Fibroblast of mammary gland (primary cell): Measurements from ENCODE around the gene FOXA2.

ENCODE experiments used
- DNase-seq: peaks from one replicate; pipeline ENCODE4 v3.0.0-alpha.2; 2010; ENCODE audit warnings: low read depth
- H3K4me3 ChIP-seq: 2 replicates; pipeline ENCODE4 v1.5.1; 2011; ENCODE audit warnings: low read depth, mild to moderate bottlenecking, low read length, moderate library complexity; ENCODE audit not compliant: control insufficient read depth
- TF ChIP-seq, protein P1 (sequence below): conservative IDR thresholded peaks from 2 replicates; pipeline ENCODE4 v1.5.1; 2011; ENCODE audit warnings: low read depth, low read length, inconsistent platforms; ENCODE audit not compliant: control insufficient read depth, insufficient read depth

FOXA2 gene

DNA sequence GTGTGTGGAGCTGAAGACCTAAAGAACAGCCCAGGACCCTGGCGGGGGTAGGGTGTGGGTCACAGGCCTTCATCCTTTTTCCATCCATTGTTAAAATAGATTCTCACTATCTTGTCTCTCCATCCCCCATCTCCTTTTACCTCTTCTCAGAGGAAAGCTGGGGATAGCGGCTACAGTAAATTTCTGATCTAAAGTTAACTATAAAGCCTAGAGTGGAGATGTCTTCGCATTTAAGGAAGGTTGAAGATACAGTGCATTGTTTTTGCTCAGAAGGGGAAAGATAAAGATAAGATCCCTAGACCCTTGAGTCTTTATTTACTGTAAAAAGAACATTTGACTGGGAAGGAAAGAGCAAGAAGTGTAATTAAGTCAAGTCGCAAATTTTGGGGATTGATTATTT lies 8.6 kb downstream of the FOXA2 start:
- DNase-seq, result no peak
- no peak overlapping the region for H3K4me3 ChIP-seq
- TF ChIP-seq, protein P1, sequence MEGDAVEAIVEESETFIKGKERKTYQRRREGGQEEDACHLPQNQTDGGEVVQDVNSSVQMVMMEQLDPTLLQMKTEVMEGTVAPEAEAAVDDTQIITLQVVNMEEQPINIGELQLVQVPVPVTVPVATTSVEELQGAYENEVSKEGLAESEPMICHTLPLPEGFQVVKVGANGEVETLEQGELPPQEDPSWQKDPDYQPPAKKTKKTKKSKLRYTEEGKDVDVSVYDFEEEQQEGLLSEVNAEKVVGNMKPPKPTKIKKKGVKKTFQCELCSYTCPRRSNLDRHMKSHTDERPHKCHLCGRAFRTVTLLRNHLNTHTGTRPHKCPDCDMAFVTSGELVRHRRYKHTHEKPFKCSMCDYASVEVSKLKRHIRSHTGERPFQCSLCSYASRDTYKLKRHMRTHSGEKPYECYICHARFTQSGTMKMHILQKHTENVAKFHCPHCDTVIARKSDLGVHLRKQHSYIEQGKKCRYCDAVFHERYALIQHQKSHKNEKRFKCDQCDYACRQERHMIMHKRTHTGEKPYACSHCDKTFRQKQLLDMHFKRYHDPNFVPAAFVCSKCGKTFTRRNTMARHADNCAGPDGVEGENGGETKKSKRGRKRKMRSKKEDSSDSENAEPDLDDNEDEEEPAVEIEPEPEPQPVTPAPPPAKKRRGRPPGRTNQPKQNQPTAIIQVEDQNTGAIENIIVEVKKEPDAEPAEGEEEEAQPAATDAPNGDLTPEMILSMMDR, result no peak

DNA sequence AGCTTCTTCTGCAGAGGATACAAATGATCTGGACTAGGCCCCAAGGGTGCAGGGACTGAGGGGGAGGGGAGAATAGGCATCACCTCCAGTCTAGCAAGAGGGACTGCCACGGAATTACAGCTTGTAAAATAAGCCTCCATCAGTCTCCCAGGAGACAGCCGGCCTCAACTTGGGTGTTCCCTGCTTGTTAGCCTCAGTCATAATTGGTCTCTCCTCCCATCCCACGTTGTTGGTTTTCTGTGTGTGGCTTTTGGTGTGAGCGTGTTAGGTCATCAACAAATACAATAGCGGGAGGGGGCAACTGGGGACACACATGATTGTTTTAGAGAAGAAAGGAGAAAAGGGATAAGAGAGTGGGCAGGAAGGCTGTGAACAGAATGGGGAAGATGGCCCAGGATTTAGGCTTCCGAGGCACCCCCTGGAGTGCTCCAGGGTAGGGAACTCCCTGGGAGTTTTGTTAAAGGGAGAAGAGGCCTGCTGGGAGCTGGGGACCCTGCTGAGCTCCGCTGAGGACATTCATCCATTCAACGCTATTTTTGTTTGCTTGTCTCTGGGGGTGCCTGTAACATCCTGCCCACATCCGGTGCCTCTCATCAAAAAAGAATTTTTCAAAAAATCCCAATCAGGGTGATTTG lies 9.2 kb downstream of the FOXA2 start:
- TF ChIP-seq, protein P1, result no peak
- no peak for DNase-seq

DNA sequence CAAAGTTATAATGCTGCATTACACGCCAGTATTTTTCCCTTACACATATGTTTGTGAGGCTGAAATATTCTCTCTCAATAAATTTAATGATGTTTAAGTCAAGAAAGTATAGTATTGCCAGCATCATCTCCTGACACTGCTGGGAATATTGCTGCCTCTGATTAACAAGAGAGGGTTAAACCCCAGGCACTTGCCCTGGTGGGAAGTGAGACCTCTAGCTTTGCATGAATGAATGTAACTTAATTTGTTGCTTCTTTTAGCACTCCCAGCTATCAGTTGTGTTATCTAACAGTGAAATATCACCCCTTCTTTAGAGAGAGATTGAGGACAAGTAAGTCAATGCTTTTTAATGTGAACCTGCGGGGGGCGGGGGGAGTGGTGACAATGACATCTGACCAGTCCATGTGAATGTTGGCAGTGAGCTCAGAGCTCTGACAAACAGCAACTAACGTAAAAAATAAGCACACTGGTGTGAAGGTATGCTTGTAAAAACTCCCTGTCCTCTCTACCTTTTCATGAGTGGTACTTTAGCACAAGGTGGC lies 9.8 kb downstream of the FOXA2 start:
- H3K4me3 ChIP-seq, result no peak overlapping the region
- DNase-seq, result no peak
- TF ChIP-seq, protein P1, result no peak

More for the DNA sequence above, 9.2 kb downstream of the FOXA2 start:
- H3K4me3 ChIP-seq, result no peak overlapping the region

DNA sequence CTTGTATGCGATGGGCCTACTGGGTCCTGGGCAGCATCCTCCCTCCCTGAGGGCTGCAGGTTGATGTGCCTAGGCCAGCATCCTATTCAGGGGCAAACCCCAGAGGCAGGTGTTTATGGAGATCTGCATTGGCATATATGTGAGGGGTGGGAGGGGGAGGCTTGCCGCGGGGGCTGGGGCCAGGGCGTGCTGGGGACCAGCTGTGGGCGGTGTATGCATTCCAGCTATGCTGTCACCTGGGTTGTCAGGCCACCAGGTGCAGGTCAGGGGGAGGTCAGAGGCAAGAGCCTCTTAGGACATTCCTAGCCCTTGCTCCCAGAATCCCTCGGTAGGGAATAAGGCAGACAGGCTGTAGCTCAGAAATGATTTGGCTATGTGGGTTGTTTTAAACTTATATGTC lies 11.9 kb downstream of the FOXA2 start:
- H3K4me3 ChIP-seq, result no peak overlapping the region
- TF ChIP-seq, protein P1, result no peak
- no peak for DNase-seq

DNA sequence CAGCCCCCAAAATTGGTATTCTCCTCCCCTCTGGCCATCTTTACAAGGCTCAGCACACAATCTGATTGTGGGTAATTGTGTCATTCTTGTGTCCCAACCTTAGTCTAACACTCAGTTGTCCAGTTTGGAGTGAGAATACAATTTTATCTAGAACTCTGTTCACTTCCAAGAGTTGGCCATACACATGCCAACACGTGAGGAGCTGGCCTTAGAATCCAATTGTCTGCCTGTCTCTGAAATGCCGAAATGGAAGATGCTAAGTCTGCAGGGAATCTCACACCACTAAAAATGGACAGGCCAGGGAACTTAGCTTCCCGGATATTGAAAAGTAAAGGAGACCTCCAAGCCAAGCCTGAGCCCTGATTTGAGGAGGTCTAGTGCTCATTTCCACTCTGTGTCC lies 12.3 kb downstream of the FOXA2 start:
- TF ChIP-seq, protein P1, result no peak
- no peak for DNase-seq
- H3K4me3 ChIP-seq, result no peak overlapping the region

DNA sequence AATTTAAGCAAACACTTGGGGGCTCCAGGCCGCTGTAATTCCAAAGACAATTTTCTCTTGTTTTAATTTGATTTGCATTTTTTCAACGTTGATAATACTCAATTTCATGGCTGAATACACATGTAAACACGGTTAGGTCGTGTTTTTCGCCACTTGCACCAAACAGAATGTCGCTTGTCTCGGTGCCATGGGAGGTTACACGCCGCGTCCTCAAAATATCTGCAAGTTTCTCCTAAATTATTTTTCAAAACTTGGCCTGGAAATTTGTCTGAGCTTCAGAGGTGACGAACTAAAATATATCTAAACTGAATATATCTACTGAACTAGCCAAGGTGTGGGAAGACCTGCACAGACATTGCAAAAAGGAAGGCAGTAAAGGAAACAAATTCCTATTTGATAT lies 15.0 kb downstream of the FOXA2 start:
- H3K4me3 ChIP-seq, result no peak overlapping the region
- TF ChIP-seq, protein P1, result no peak
- no peak for DNase-seq
